ENCODE measurements around the gene DDAH1.

The DDAH1 gene

DNA sequence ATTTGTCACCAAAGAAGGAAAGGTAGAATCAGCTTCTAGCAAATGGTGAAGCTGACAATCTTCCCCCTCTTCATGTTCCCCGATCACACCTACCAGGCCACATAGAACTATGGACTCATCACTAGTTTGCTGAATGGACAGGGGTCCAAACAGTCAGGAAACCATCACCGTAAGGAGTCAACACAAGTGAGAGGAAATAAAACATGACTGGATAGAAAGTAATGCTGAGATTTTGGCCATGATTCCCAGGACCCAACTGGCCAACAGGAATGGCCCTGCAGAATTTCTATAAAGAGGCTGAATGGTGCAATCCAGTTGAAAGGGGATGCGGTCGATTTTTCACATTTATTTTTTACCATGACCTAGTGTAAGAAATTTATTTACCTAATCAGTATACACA is 10.7 kb downstream of the DDAH1 start:
- Histone ChIP-seq H3K36me3 (no peaks in the 10 kb centered on the region), H3K4me3 (ENCODE audit: low read depth in 1 of 2, low read length in 1 of 2) (no peak overlapping the region), H3K27me3 (no peaks in the 10 kb centered on the region), H3K9me3 (no peaks in the 10 kb centered on the region), H3K27ac (no peak overlapping the region), H3K4me1 (ENCODE audit: control insufficient read depth in 1 of 2, insufficient read depth in 1 of 2, low read depth in 1 of 2, low read length in 1 of 2) (no peaks in the 10 kb centered on the region)
- TF ChIP-seq, protein P1, sequence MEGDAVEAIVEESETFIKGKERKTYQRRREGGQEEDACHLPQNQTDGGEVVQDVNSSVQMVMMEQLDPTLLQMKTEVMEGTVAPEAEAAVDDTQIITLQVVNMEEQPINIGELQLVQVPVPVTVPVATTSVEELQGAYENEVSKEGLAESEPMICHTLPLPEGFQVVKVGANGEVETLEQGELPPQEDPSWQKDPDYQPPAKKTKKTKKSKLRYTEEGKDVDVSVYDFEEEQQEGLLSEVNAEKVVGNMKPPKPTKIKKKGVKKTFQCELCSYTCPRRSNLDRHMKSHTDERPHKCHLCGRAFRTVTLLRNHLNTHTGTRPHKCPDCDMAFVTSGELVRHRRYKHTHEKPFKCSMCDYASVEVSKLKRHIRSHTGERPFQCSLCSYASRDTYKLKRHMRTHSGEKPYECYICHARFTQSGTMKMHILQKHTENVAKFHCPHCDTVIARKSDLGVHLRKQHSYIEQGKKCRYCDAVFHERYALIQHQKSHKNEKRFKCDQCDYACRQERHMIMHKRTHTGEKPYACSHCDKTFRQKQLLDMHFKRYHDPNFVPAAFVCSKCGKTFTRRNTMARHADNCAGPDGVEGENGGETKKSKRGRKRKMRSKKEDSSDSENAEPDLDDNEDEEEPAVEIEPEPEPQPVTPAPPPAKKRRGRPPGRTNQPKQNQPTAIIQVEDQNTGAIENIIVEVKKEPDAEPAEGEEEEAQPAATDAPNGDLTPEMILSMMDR (IDR thresholded peaks at IDR 0.05): no peak

DNA sequence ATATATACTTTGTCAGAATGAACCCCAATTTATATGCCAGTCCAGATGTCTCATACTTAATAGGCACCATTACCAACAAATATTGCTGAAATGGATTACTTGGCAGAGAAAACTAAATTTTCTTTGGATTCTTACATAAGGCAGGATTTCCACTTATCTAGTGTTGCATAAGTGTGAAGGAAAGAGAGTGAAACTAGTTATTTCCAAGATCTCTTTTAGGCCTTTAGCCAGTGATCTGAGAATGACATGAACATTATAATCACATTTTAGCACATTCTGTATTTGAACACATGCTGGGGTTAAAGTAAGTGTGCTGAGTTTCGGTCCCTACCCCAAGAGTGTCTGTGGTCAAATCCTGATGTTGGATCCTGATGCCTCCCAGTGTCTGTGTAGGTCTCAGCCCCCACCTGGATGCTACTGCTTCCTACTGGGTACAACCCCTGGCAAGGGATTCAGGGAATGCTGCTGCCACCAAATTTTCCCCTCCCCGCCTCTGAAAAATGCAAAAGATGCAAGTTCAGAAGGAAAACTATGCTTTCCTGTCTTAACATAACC is 11.2 kb downstream of the DDAH1 start:
- H3K27me3 ChIP-seq: no peaks in the 10 kb centered on the region
- no peaks in the 10 kb centered on the region for H3K36me3 ChIP-seq
- no peaks in the 10 kb centered on the region for H3K4me1 ChIP-seq (ENCODE audit: control insufficient read depth in 1 of 2, insufficient read depth in 1 of 2, low read depth in 1 of 2, low read length in 1 of 2)
- H3K4me3 ChIP-seq (ENCODE audit: low read depth in 1 of 2, low read length in 1 of 2): no peak overlapping the region
- H3K27ac ChIP-seq: no peak overlapping the region
- H3K9me3 ChIP-seq: no peaks in the 10 kb centered on the region
- TF ChIP-seq, protein P1 (IDR thresholded peaks at IDR 0.05): no peak

DNA sequence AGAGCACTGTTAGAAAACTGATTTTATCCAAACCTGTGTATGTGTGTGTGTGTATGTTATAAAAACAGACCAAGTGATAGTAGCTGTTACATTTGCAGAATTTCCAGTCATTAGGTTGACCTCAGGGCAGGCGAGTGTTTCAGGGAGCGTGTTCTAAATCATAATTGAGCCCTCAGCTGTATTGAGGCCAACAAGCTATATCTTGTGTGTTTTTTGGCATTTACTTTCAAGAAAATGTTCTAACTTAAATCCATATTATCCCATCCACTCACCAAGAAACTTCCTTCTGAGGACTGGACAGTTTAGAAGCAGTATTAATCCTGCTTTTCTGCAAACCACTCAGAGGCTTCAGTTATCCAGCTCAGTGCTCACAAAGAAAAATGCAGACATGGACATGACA is 12.0 kb downstream of the DDAH1 start:
- H3K9me3 ChIP-seq: no peaks in the 10 kb centered on the region
- no peak overlapping the region for H3K27ac ChIP-seq
- H3K27me3 ChIP-seq: no peaks in the 10 kb centered on the region
- no peaks in the 10 kb centered on the region for H3K4me1 ChIP-seq (ENCODE audit: control insufficient read depth in 1 of 2, insufficient read depth in 1 of 2, low read depth in 1 of 2, low read length in 1 of 2)
- H3K4me3 ChIP-seq (ENCODE audit: low read depth in 1 of 2, low read length in 1 of 2): no peak overlapping the region
- TF ChIP-seq, protein P1 (IDR thresholded peaks at IDR 0.05): no peak
- H3K36me3 ChIP-seq: no peaks in the 10 kb centered on the region

DNA sequence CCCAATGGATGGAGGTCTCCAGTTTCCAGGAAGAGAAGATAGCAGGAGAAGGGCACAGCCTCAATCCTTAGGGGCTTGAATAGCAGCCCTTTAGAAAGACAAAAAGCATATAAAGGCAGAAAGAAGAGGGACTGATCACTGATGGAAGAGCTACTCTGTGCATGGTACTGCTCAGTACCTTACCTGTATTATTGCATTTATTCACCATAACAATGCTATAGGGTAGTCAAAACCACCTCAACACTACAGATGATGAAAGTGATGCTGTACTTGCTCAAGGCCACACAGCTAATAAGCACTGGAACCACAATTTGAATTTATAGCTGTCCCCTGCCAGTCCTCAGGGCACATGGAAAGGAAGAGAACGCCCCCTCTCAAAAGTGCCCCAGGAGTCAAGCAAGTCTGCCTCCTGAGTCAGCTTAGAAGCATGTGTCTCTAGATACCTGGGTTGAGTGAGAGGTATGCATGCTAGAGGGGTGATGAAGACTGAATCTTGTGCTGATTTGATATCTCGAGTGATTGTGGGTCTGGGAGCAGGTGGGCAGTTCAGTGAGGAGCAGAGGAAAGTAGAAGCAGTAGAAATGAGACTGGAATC is 13.6 kb downstream of the DDAH1 start:
- no peaks in the 10 kb centered on the region for H3K27me3 ChIP-seq
- H3K27ac ChIP-seq: no peak overlapping the region
- no peaks in the 10 kb centered on the region for H3K9me3 ChIP-seq
- no peak overlapping the region for H3K4me3 ChIP-seq (ENCODE audit: low read depth in 1 of 2, low read length in 1 of 2)
- H3K4me1 ChIP-seq (ENCODE audit: control insufficient read depth in 1 of 2, insufficient read depth in 1 of 2, low read depth in 1 of 2, low read length in 1 of 2): no peaks in the 10 kb centered on the region
- no peaks in the 10 kb centered on the region for H3K36me3 ChIP-seq
- TF ChIP-seq, protein P1 (IDR thresholded peaks at IDR 0.05): no peak

DNA sequence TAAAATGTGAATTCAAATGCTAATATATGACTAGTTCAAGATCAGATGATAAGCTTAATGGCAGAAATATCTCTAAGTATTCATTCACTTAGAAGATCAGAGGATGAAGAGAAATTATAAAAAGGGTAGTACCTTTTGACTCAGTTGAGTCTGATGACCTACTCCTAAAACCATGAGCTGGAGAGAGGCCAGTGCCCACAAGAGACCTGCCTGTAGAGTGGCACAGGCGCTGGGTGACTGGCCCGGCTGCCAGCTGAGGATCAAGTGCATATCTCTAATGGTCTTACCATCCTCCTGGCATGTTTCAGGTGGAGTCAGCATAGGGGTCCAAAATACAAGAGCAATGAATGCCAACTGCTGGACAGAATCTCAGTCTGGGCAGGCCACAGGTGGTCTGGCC is 14.1 kb downstream of the DDAH1 start:
- TF ChIP-seq, protein P1 (IDR thresholded peaks at IDR 0.05): no peak
- no peaks in the 10 kb centered on the region for H3K4me1 ChIP-seq (ENCODE audit: control insufficient read depth in 1 of 2, insufficient read depth in 1 of 2, low read depth in 1 of 2, low read length in 1 of 2)
- H3K36me3 ChIP-seq: no peaks in the 10 kb centered on the region
- no peaks in the 10 kb centered on the region for H3K9me3 ChIP-seq
- H3K27ac ChIP-seq: no peak overlapping the region
- no peak overlapping the region for H3K4me3 ChIP-seq (ENCODE audit: low read depth in 1 of 2, low read length in 1 of 2)
- H3K27me3 ChIP-seq: no peaks in the 10 kb centered on the region
